Stimulated activated CD4-positive, alpha-beta T cell treated with anti-CD3 and anti-CD28 coated beads, Interleukin-12 subunit alpha, Interleukin-12 subunit beta, amount 100 ng/mL, for 24 hours (primary cell): ENCODE results near the gene RRP12.

Experiments used
- DNase-seq, 2 experiments: peaks; one replicate each; pipeline ENCODE4 v3.0.0-alpha.2; 2020; ENCODE audit warnings: low read depth in 2 of 2

The RRP12 gene

GRCh38 chr10:97334370-97335175 is 66.6 kb downstream of the RRP12 start, which contains the start of gene FRAT2:
Gene FRAT2 (minus strand): TSS chr10:97334729. CDS start chr10:97334572, 157 bp downstream.
- DNase-seq: peak; percentile 72 to 82

- no peak for DNase-seq
Measured at GRCh38 chr10:97333601-97334369, 67.4 kb downstream of the RRP12 start.

- no peak for DNase-seq
Measured at GRCh38 chr10:97333351-97333600, 67.9 kb downstream of the RRP12 start.

- no peak for DNase-seq
Measured at GRCh38 chr10:97332591-97333350, 68.4 kb downstream of the RRP12 start.

- no peak for DNase-seq
Measured at GRCh38 chr10:97331153-97331703, 69.9 kb downstream of the RRP12 start.

GRCh38 chr10:97329766-97330165 is 71.4 kb downstream of the RRP12 start:
- no peak for DNase-seq

- no peak for DNase-seq
Measured at GRCh38 chr10:97328646-97329453, 72.3 kb downstream of the RRP12 start.

- no peak for DNase-seq
Measured at GRCh38 chr10:97327348-97328294, 73.5 kb downstream of the RRP12 start.

GRCh38 chr10:97325754-97326153 is 75.4 kb downstream of the RRP12 start:
- no peak for DNase-seq

GRCh38 chr10:97323501-97323900 is 77.6 kb downstream of the RRP12 start:
- no peak for DNase-seq

- no peak for DNase-seq
Measured at GRCh38 chr10:97321804-97322190, 79.3 kb downstream of the RRP12 start.

GRCh38 chr10:97321032-97321803 is 79.9 kb downstream of the RRP12 start:
- no peak for DNase-seq

GRCh38 chr10:97320480-97321031 is 80.6 kb downstream of the RRP12 start:
- DNase-seq: no peak

GRCh38 chr10:97319671-97320479 is 81.3 kb downstream of the RRP12 start:
- DNase-seq: peak in 1 of 2 experiments; percentile 51

GRCh38 chr10:97318772-97319651 is 82.1 kb downstream of the RRP12 start, which contains the start of gene FRAT1:
Gene FRAT1 (plus strand): TSS chr10:97319271. CDS start chr10:97319454, 183 bp downstream.
- DNase-seq: peak; percentile 72 to 86

GRCh38 chr10:97314671-97315070 is 86.5 kb downstream of the RRP12 start:
- no peak for DNase-seq

- no peak for DNase-seq
Measured at GRCh38 chr10:97312897-97313296, 88.2 kb downstream of the RRP12 start.
